LHCN-M2 (cell line): ENCODE data around the gene OSBPL1A. TPM values are rescaled to one million over a fixed set of nuclear protein-coding genes. Genes with fewer than 3 reads are reported as not detected.

Source experiments
- DNase-seq: peaks from one replicate; pipeline ENCODE4 v3.0.0-alpha.2; 2012; ENCODE audit warnings: low read depth
- total RNA-seq: library from RNA; depleted of rRNA; stranded (reverse); fragments of >200 nt; gene quantifications from 2 replicates; pipeline ENCODE4 v1.2.3, GENCODE V29; 2014

Gene OSBPL1A
- total RNA-seq, 1 experiment from 2014 or later, result 19.2 TPM

- no peak for DNase-seq
These were observed 177.3 kb downstream of the OSBPL1A start for GRCh38 chr18:24220318-24220688.

- DNase-seq, result no peak
These were observed 177.9 kb downstream of the OSBPL1A start for GRCh38 chr18:24219561-24220317.

GRCh38 chr18:24214913-24215312 lies 182.7 kb downstream of the OSBPL1A start:
- no peak for DNase-seq

GRCh38 chr18:24214144-24214543 lies 183.5 kb downstream of the OSBPL1A start:
- DNase-seq, result no peak

GRCh38 chr18:24212939-24213338 lies 184.7 kb downstream of the OSBPL1A start:
- peak; percentile 74 for DNase-seq

GRCh38 chr18:24209558-24209957 lies 188.1 kb downstream of the OSBPL1A start:
- DNase-seq, result no peak

GRCh38 chr18:24208270-24209035 lies 189.2 kb downstream of the OSBPL1A start:
- no peak for DNase-seq

GRCh38 chr18:24204904-24205303 lies 192.7 kb downstream of the OSBPL1A start:
- DNase-seq, result no peak

GRCh38 chr18:24201699-24202687 lies 195.6 kb downstream of the OSBPL1A start:
- no peak for DNase-seq

- DNase-seq, result no peak
These were observed 196.9 kb downstream of the OSBPL1A start for GRCh38 chr18:24200494-24201290.

- DNase-seq, result no peak
These were observed 198.2 kb downstream of the OSBPL1A start for GRCh38 chr18:24199372-24199962.

GRCh38 chr18:24198461-24198860 lies 199.2 kb downstream of the OSBPL1A start:
- peak; percentile 57 for DNase-seq

GRCh38 chr18:24197412-24197811 lies 200.2 kb downstream of the OSBPL1A start:
- no peak for DNase-seq

GRCh38 chr18:24196764-24197163 lies 200.9 kb downstream of the OSBPL1A start:
- DNase-seq, result no peak

GRCh38 chr18:24195296-24196053 lies 202.1 kb downstream of the OSBPL1A start:
- DNase-seq, result no peak

GRCh38 chr18:24190590-24190989 lies 207.0 kb downstream of the OSBPL1A start:
- no peak for DNase-seq

- DNase-seq, result no peak
These were observed 207.8 kb downstream of the OSBPL1A start for GRCh38 chr18:24189664-24190346.

- DNase-seq, result no peak
These were observed 208.6 kb downstream of the OSBPL1A start for GRCh38 chr18:24189007-24189528.

GRCh38 chr18:24188120-24188519 lies 209.5 kb downstream of the OSBPL1A start:
- no peak for DNase-seq
